Prostate gland (tissue), 2 donors: Measurements from ENCODE around the gene ETFDH. TPM values are rescaled to one million over a fixed set of nuclear protein-coding genes. Genes with fewer than 3 reads are reported as not detected.

Experiments
- DNase-seq: peaks from one replicate; pipeline ENCODE4 v3.0.0-alpha.2; 2019; ENCODE audit warnings: low spot score
- H3K27ac ChIP-seq, 2 donors: fragments of 200-600 bp; sonication (generic); 2 replicates each; pipeline ENCODE4 v1.5.1; 2017 to 2019
- H3K27me3 ChIP-seq: fragments of 200-600 bp; sonication (generic); replicated peaks from 2 replicates; pipeline ENCODE4 v1.5.1; 2019; ENCODE audit not compliant: insufficient read depth
- H3K36me3 ChIP-seq, 2 donors: fragments of 200-600 bp; sonication (generic); 1 replicate in 1 of 2; 2 replicates in 1 of 2; pipeline versions ENCODE4 v1.5.1 to v1.8.1; 2017 to 2019
- H3K4me1 ChIP-seq: fragments of 200-600 bp; sonication (generic); replicated peaks from 2 replicates; pipeline ENCODE4 v1.5.1; 2019
- H3K4me3 ChIP-seq, 2 donors: fragments of 200-600 bp; sonication (generic); 2 replicates each; pipeline ENCODE4 v1.5.1; 2017 to 2019
- H3K9me3 ChIP-seq: fragments of 200-600 bp; sonication (generic); 2 replicates; pipeline ENCODE4 v1.5.1; 2017
- POLR2A ChIP-seq: fragments of 450-650 bp; IDR thresholded peaks from one replicate; pipeline ENCODE4 v1.6.1; 2016; ENCODE audit warnings: antibody characterized with exemption, mild to moderate bottlenecking
- POLR2AphosphoS5 ChIP-seq: sonication (generic); formaldehyde crosslinking; IDR thresholded peaks from one replicate; pipeline ENCODE4 v1.6.1; 2017; ENCODE audit warnings: antibody characterized with exemption
- WGBS: methylation state at CpG from one replicate; pipeline ENCODE4 v1.1.5; 2018; 5-methylcytosine and 5-hydroxymethylcytosine counted together
- intact Hi-C: fragments of 100-400 bp; cut with DNase I; formaldehyde crosslinking; loops from one replicate; pipeline ENCODE4 v1.14.2; 2022
- small RNA-seq, 2 donors: library from RNA; depleted of rRNA; stranded (forward); fragments of <200 nt; gene quantifications; one replicate each; pipeline ENCODE3, GENCODE V24; 2016
- total RNA-seq, 2 donors: library from RNA; depleted of rRNA; stranded (reverse); fragments of >200 nt; gene quantifications; one replicate each; pipeline ENCODE4 v1.1.0, GENCODE V29; 2016
- TF ChIP-seq, protein P1 (sequence below), 4 experiments: fragments of 200-600 bp in 2 of 4; fragments of 450-650 bp in 2 of 4; sonication (generic) in 2 of 4; IDR thresholded peaks; 1 replicate in 3 of 4; 2 replicates in 1 of 4; pipeline ENCODE4 v1.5.1; 2016 to 2019; ENCODE audit warnings: antibody characterized with exemption in 4 of 4, mild to moderate bottlenecking in 2 of 4, moderate library complexity in 2 of 4

Gene ETFDH
- total RNA-seq, 2 donors from 2014 or later, result 19.9 to 22.9 TPM

GRCh38 chr4:158758703-158759102, 86.6 kb downstream of the ETFDH start:
- Histone ChIP-seq H3K27me3 (no peaks in the 10 kb centered on the region), H3K4me1 (no peaks in the 10 kb centered on the region), H3K9me3 (no peaks in the 10 kb centered on the region), H3K36me3 (no peaks in the 10 kb centered on the region), H3K4me3 (no peak overlapping the region), H3K27ac (no peak overlapping the region)
- TF ChIP-seq, protein P1, sequence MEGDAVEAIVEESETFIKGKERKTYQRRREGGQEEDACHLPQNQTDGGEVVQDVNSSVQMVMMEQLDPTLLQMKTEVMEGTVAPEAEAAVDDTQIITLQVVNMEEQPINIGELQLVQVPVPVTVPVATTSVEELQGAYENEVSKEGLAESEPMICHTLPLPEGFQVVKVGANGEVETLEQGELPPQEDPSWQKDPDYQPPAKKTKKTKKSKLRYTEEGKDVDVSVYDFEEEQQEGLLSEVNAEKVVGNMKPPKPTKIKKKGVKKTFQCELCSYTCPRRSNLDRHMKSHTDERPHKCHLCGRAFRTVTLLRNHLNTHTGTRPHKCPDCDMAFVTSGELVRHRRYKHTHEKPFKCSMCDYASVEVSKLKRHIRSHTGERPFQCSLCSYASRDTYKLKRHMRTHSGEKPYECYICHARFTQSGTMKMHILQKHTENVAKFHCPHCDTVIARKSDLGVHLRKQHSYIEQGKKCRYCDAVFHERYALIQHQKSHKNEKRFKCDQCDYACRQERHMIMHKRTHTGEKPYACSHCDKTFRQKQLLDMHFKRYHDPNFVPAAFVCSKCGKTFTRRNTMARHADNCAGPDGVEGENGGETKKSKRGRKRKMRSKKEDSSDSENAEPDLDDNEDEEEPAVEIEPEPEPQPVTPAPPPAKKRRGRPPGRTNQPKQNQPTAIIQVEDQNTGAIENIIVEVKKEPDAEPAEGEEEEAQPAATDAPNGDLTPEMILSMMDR (IDR thresholded peaks at IDR 0.05), result no peak
- TF ChIP-seq POLR2A, result no peak
- TF ChIP-seq POLR2AphosphoS5, result no peak
- WGBS, result 84% methylated on average over 4 of the region's 4 CpGs
- intact Hi-C loops, result no loop called here
- no peak for DNase-seq

Small RNA genes lying within 50 kb of the gene (small RNA-seq; reads per million reads assigned to genes)
- gene RF00012, result 0 reads per million in 2 donors

Other genes starting within 250 kb of the ETFDH start
- under 1 TPM; 0.32 to 0.74 TPM for gene RXFP1, start 150.4 kb upstream of the ETFDH start, total RNA-seq
- 1 to 10 TPM; 4.3 to 8.1 TPM for gene C4orf46, start 409 bp upstream of the ETFDH start, total RNA-seq
- 10 to 100 TPM; 20.9 to 23.9 TPM for gene PPID, start 51.1 kb downstream of the ETFDH start, total RNA-seq
- gene FNIP2, start 96.7 kb downstream of the ETFDH start, total RNA-seq, result 10 to 100 TPM; 31.1 to 39.8 TPM